Endothelial cell of umbilical vein (primary cell): ENCODE measurements around the gene NADSYN1. TPM values are rescaled to one million over a fixed set of nuclear protein-coding genes. Genes with fewer than 3 reads are reported as not detected.

ENCODE experiments used
- BruUV-seq: library from RNA; stranded (reverse); fragments of 400-500 nt; replicated peaks from 2 replicates; lab custom pipeline; 2021; lab: Mats Ljungman, UMichigan
- CTCF ChIA-PET: fragments of 300-600, 350-600 bp; sonication (Branson Sonifier 250); formaldehyde crosslinking; loops from one replicate; lab custom pipeline; 2021; ENCODE audit warnings: antibody characterized with exemption, inconsistent platforms; lab: Charles Lee
- POLR2A ChIA-PET: fragments of 300-600, 350-600 bp; sonication (Branson Sonifier 250); formaldehyde crosslinking; loops from one replicate; lab custom pipeline; 2021; ENCODE audit warnings: antibody characterized with exemption, inconsistent platforms; lab: Charles Lee
- DNase-seq: peaks from one replicate; pipeline ENCODE4 v3.0.0-alpha.2; 2011; ENCODE audit warnings: low read depth, low spot score
- FAIRE-seq: peaks from 2 replicates; lab custom pipeline; 2011; peaks lifted over from hg19 to GRCh38; lab: Jason Lieb, UNC
- H2AFZ ChIP-seq: 2 replicates; pipeline ENCODE4 v1.6.0; 2012; ENCODE audit warnings: low read depth, low read length, control low read depth, inconsistent platforms
- H3K27ac ChIP-seq: 2 replicates; pipeline ENCODE4 v1.5.1; 2011; ENCODE audit warnings: low read depth, mild to moderate bottlenecking, control low read depth, low read length, moderate library complexity; ENCODE audit not compliant: insufficient read depth
- H3K27me3 ChIP-seq, 2 experiments: 2 replicates each; pipeline versions ENCODE4 v1.6.0 to v1.6.1; 2011; ENCODE audit warnings: low read length in 2 of 2, mixed read lengths in 1 of 2; ENCODE audit not compliant: control insufficient read depth in 2 of 2, insufficient read depth in 2 of 2
- H3K36me3 ChIP-seq, 2 experiments: 2 replicates in 1 of 2; 3 replicates in 1 of 2; pipeline ENCODE4 v1.5.1; 2011; ENCODE audit warnings: low read length in 2 of 2, mild to moderate bottlenecking in 1 of 2, moderate library complexity in 1 of 2; ENCODE audit not compliant: control insufficient read depth in 2 of 2, insufficient read depth in 2 of 2; ENCODE audit errors: extremely low read depth in 1 of 2
- H3K4me1 ChIP-seq: 3 replicates; pipeline ENCODE4 v1.5.1; 2011; ENCODE audit warnings: mild to moderate bottlenecking, low read length; ENCODE audit not compliant: control insufficient read depth, insufficient read depth; ENCODE audit errors: extremely low read depth
- H3K4me2 ChIP-seq: 2 replicates; pipeline ENCODE4 v1.6.1; 2011; ENCODE audit warnings: low read length, control low read depth, mixed read lengths; ENCODE audit not compliant: insufficient read depth
- H3K4me3 ChIP-seq, 3 experiments: fragments of 200-600 bp in 1 of 3; sonication (generic), shearing (Covaris generic) in 1 of 3; replicated peaks in 1 of 3; 2 replicates each; pipeline ENCODE4 v1.5.1; 2011 to 2016; ENCODE audit warnings: control low read depth in 3 of 3, low read length in 3 of 3, mild to moderate bottlenecking in 2 of 3, inconsistent platforms in 1 of 3, low read depth in 1 of 3, moderate library complexity in 1 of 3; ENCODE audit not compliant: insufficient read depth in 1 of 3
- H3K79me2 ChIP-seq: 2 replicates; pipeline ENCODE4 v1.6.0; 2012; ENCODE audit warnings: low read length, inconsistent platforms; ENCODE audit not compliant: control insufficient read depth, insufficient read depth
- H3K9ac ChIP-seq: replicated peaks from 2 replicates; pipeline ENCODE3; 2011; ENCODE audit warnings: low read length, control low read depth; ENCODE audit not compliant: insufficient read depth; ENCODE audit errors: extremely low read depth
- H3K9me1 ChIP-seq: replicated peaks from 3 replicates; pipeline ENCODE4 v1.6.0; 2011; ENCODE audit warnings: mild to moderate bottlenecking, low read length; ENCODE audit not compliant: control insufficient read depth, insufficient read depth; ENCODE audit errors: extremely low read depth
- H3K9me3 ChIP-seq: replicated peaks from 2 replicates; pipeline ENCODE4 v1.5.1; 2012; ENCODE audit warnings: low read length, inconsistent platforms; ENCODE audit not compliant: control insufficient read depth, insufficient read depth
- H4K20me1 ChIP-seq: replicated peaks from 2 replicates; pipeline ENCODE3; 2011; ENCODE audit warnings: mild to moderate bottlenecking, low read length; ENCODE audit not compliant: control insufficient read depth, insufficient read depth; ENCODE audit errors: extremely low read depth
- CTCF ChIP-seq, 2 donors: IDR thresholded peaks; 1 replicate in 1 of 2; 2 replicates in 1 of 2; pipeline ENCODE4 v1.5.1; 2011; ENCODE audit warnings: low read length in 2 of 2, mild to moderate bottlenecking in 2 of 2, moderate library complexity in 2 of 2, control low read depth in 1 of 2, inconsistent platforms in 1 of 2, low read depth in 1 of 2; ENCODE audit not compliant: insufficient read depth in 1 of 2; ENCODE audit errors: extremely low read depth in 1 of 2
- FOS ChIP-seq: IDR thresholded peaks from 2 replicates; pipeline ENCODE4 v1.6.1; 2011; ENCODE audit warnings: mild to moderate bottlenecking, low read length, moderate library complexity, borderline replicate concordance; ENCODE audit not compliant: insufficient read depth
- GATA2 ChIP-seq: IDR thresholded peaks from 2 replicates; pipeline ENCODE4 v1.7.0; 2011; ENCODE audit warnings: low read depth, mild to moderate bottlenecking, moderate library complexity, mixed read lengths, low read length; ENCODE audit not compliant: insufficient read length, insufficient read depth
- JUN ChIP-seq: IDR thresholded peaks from 2 replicates; pipeline ENCODE4 v1.6.1; 2011; ENCODE audit warnings: borderline replicate concordance, low read depth; ENCODE audit not compliant: insufficient read length, insufficient read depth
- MAX ChIP-seq: IDR thresholded peaks from 2 replicates; pipeline ENCODE4 v1.6.1; 2011; ENCODE audit not compliant: insufficient read depth, insufficient read length
- POLR2A ChIP-seq: IDR thresholded peaks from 2 replicates; pipeline ENCODE4 v1.6.1; 2012; ENCODE audit warnings: low read depth, mild to moderate bottlenecking, control low read depth, low read length
- POLR2AphosphoS5 ChIP-seq: IDR thresholded peaks from 2 replicates; pipeline ENCODE4 v1.6.1; 2012; ENCODE audit warnings: low read depth, mild to moderate bottlenecking, control low read depth, low read length, moderate library complexity; ENCODE audit not compliant: insufficient read depth
- dilution Hi-C: fragments of 300-500 bp; cut with MboI; formaldehyde crosslinking; loops from one replicate; pipeline ENCODE4 v1.15.0; 2019; ENCODE audit warnings: low sequenced_read_pairs; ENCODE audit not compliant: extremely low pct_ligation_motif_present
- intact Hi-C: fragments of 100-400 bp; cut with micrococcal nuclease; formaldehyde crosslinking; loops from one replicate; pipeline ENCODE4 v1.10.0; 2022
- polyA plus RNA-seq, 4 experiments: library from polyadenylated mRNA; depleted of rRNA in 3 of 4; stranded (reverse) in 3 of 4; unstranded in 1 of 4; fragments of >200 nt; gene quantifications; 2 replicates each; pipeline versions ENCODE4 v1.2.1 to v1.2.3, GENCODE V29; 2011 to 2012; ENCODE audit warnings: missing spikeins in 1 of 4
- total RNA-seq: library from RNA; stranded (reverse); gene quantifications from 2 replicates; pipeline ENCODE4 v1.2.3, GENCODE V29; 2021

NADSYN1 gene
- total and polyA plus RNA-seq, 2 donors (not counting 3 experiments of a cell fraction or from before 2014, with no cell fraction given) = 77.5 to 99.2 TPM

- TF ChIP-seq POLR2AphosphoS5 = no peak
- peak; percentile 18 for TF ChIP-seq POLR2A
- H3K36me3 ChIP-seq = peaks cover 4 to 25% of the 10 kb centered on the region in 2 experiments
- dilution Hi-C loops (no loop called here), intact Hi-C loops (no loop called here)
- FAIRE-seq (no peak), DNase-seq (no peak)
- no peaks in the 10 kb centered on the region for H3K9me1 ChIP-seq
- no peak overlapping the region for H3K9ac ChIP-seq
- ChIA-PET POLR2A (interaction anchor here (1.0 kb wide), 1 partner anchor 37 kb away, joined by 3 read pairs; the partner anchor contains the start of gene NADSYN1), CTCF (no interaction called here)
- H3K4me3 ChIP-seq = no peak overlapping the region
- H3K4me1 ChIP-seq = peaks cover 25% of the 10 kb centered on the region
- no peaks in the 10 kb centered on the region for H3K79me2 ChIP-seq
- peak overlapping the region; percentile 78 for H3K27ac ChIP-seq
- no peaks in the 10 kb centered on the region for H3K9me3 ChIP-seq
- no peaks in the 10 kb centered on the region for H4K20me1 ChIP-seq
- no TSS peak for BruUV-seq
- no peak overlapping the region for H2AFZ ChIP-seq
- H3K4me2 ChIP-seq = no peak overlapping the region
- H3K27me3 ChIP-seq = no peaks in the 10 kb centered on the region
Measured at GRCh38 chr11:71490044-71490730, 37.2 kb downstream of the NADSYN1 start.

- no peak for FAIRE-seq
- Histone ChIP-seq H3K9ac (no peak overlapping the region), H3K27ac (no peak overlapping the region), H3K4me3 (no peak overlapping the region), H3K27me3 (no peaks in the 10 kb centered on the region), H3K79me2 (no peaks in the 10 kb centered on the region), H3K36me3 (peaks cover 6 to 22% of the 10 kb centered on the region in 2 experiments), H3K4me2 (no peak overlapping the region), H2AFZ (no peak overlapping the region), H3K9me3 (no peaks in the 10 kb centered on the region), H3K9me1 (no peaks in the 10 kb centered on the region), H3K4me1 (peaks cover 25% of the 10 kb centered on the region), H4K20me1 (no peaks in the 10 kb centered on the region)
- ChIA-PET POLR2A (no interaction called here), CTCF (no interaction called here)
- intact Hi-C loops (no loop called here), dilution Hi-C loops (no loop called here)
- no TSS peak for BruUV-seq
- no peak for TF ChIP-seq JUN
- TF ChIP-seq MAX = no peak
- TF ChIP-seq FOS = no peak
- TF ChIP-seq GATA2 = no peak
- TF ChIP-seq CTCF (IDR thresholded peaks at IDR 0.05; ENCODE audit: extremely low read depth in 1 of 2, insufficient read depth in 1 of 2, low read depth in 1 of 2, low read length in 2 of 2) = no peak
- DNase-seq = no peak
Measured at GRCh38 chr11:71490731-71491390, 37.9 kb downstream of the NADSYN1 start.
